GM23248 (cell line): ENCODE measurements around the gene SNAPIN. TPM values are rescaled to one million over a fixed set of nuclear protein-coding genes. Genes with fewer than 3 reads are reported as not detected.
"Not testable (repeated sequence)": the region's sequence is repeated elsewhere in the genome, so short reads cannot be mapped to it uniquely, and the experiment has no call there.

ENCODE experiments used
- DNase-seq: peaks from one replicate; pipeline ENCODE4 v3.0.0-alpha.2; 2015
- H2AFZ ChIP-seq: fragments of 200-600 bp; sonication (generic); 2 replicates; pipeline ENCODE4 v1.6.1; 2016; ENCODE audit warnings: antibody characterized with exemption
- H3F3A ChIP-seq: fragments of 200-600 bp; sonication (generic); 2 replicates; pipeline ENCODE4 v1.6.1; 2016; ENCODE audit warnings: mild to moderate bottlenecking, antibody characterized with exemption, mixed run types; ENCODE audit not compliant: insufficient read depth
- H3K27ac ChIP-seq: fragments of 200-600 bp; sonication (generic); 2 replicates; pipeline ENCODE4 v1.5.1; 2016; ENCODE audit warnings: mild to moderate bottlenecking
- H3K27me3 ChIP-seq: fragments of 200-600 bp; sonication (generic); replicated peaks from 2 replicates; pipeline ENCODE4 v1.6.1; 2016; ENCODE audit warnings: mild to moderate bottlenecking; ENCODE audit not compliant: insufficient read depth
- H3K36me3 ChIP-seq: fragments of 200-600 bp; sonication (generic); 2 replicates; pipeline ENCODE4 v1.6.1; 2016; ENCODE audit warnings: low read depth, mild to moderate bottlenecking
- H3K4me1 ChIP-seq: fragments of 200-600 bp; sonication (generic); 2 replicates; pipeline ENCODE4 v1.6.1; 2016; ENCODE audit warnings: mild to moderate bottlenecking; ENCODE audit not compliant: insufficient read depth
- H3K4me2 ChIP-seq: fragments of 200-600 bp; sonication (generic); one replicate; pipeline ENCODE4 v1.6.1; 2016; ENCODE audit warnings: mild to moderate bottlenecking; ENCODE audit not compliant: unreplicated experiment
- H3K4me3 ChIP-seq: fragments of 200-600 bp; sonication (generic); 2 replicates; pipeline ENCODE4 v1.5.1; 2016; ENCODE audit warnings: mild to moderate bottlenecking
- H3K79me2 ChIP-seq: fragments of 200-600 bp; sonication (generic); 2 replicates; pipeline ENCODE4 v1.6.1; 2016; ENCODE audit warnings: mild to moderate bottlenecking; ENCODE audit not compliant: insufficient read depth
- H3K9ac ChIP-seq: fragments of 200-600 bp; sonication (generic); 2 replicates; pipeline ENCODE4 v1.6.1; 2016; ENCODE audit warnings: mild to moderate bottlenecking
- H3K9me2 ChIP-seq: fragments of 200-600 bp; sonication (generic); 2 replicates; pipeline ENCODE4 v1.6.1; 2016; ENCODE audit warnings: mixed run types, mild to moderate bottlenecking, moderate library complexity; ENCODE audit not compliant: insufficient read depth
- H3K9me3 ChIP-seq: fragments of 200-600 bp; sonication (generic); one replicate; pipeline ENCODE4 v1.6.1; 2017; ENCODE audit warnings: low read depth
- H4K20me1 ChIP-seq: fragments of 200-600 bp; sonication (generic); 2 replicates; pipeline ENCODE4 v1.6.0; 2016; ENCODE audit not compliant: insufficient read depth
- EZH2 ChIP-seq: fragments of 200-600 bp; sonication (generic); IDR thresholded peaks from 2 replicates; pipeline ENCODE4 v1.6.1; 2018; ENCODE audit warnings: antibody characterized with exemption, mild to moderate bottlenecking; ENCODE audit not compliant: insufficient read depth, poor library complexity, severe bottlenecking
- EZH2phosphoT487 ChIP-seq: fragments of 200-600 bp; sonication (generic); IDR thresholded peaks from 2 replicates; pipeline ENCODE4 v1.6.1; 2018; ENCODE audit warnings: antibody characterized with exemption, moderate library complexity, mild to moderate bottlenecking, low read depth; ENCODE audit not compliant: insufficient read depth
- WGBS, 2 experiments: methylation state at CpG; one replicate each; pipeline ENCODE4 v1.1.6; 2015 to 2017; ENCODE audit warnings: low lambda C conversion rate in 2 of 2, low coverage in 1 of 2; ENCODE audit errors: missing lambda C conversion rate in 2 of 2; 5-methylcytosine and 5-hydroxymethylcytosine counted together
- in situ Hi-C: fragments of 300-500 bp; cut with MboI; formaldehyde crosslinking; loops from 2 replicates; pipeline ENCODE4 v1.15.0; 2020
- polyA plus RNA-seq: library from polyadenylated mRNA; unstranded; fragments of >200 nt; fragmentation: Nextera tagmentation; extraction: Ambion mirVana; gene quantifications from 2 replicates; pipeline ENCODE4 v1.2.1, GENCODE V29; 2016
- total RNA-seq: library from RNA; depleted of rRNA; stranded (reverse); fragments of >200 nt; shearing (Covaris generic); gene quantifications from 2 replicates; pipeline ENCODE4 v1.2.3, GENCODE V29; 2014

Gene SNAPIN
- total and polyA plus RNA-seq, 2 experiments from 2014 or later = 70.5 to 82.1 TPM

DNA sequence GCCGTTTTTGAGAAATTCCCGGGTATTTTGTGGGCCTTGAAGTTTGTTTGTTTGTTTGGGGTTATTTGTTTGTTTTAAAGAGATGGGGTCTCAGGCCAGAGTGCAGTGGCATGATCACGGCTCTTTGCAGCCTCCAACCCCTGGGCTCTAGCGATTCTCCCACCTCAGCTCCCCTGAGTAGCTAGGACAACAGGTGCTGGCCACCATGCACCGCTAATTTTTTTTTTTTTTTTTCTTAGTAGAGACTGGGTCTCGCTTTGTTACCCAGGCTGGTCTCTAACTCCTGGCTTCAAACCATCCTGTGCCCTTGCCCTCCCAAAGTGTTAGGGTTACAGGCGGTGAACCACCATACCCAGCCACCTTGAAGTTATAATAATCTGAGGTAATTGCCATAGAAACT is 22.6 kb upstream of the SNAPIN start:
- Histone ChIP-seq H3K4me3 (peak overlapping the region; percentile 100), H3K27me3 (no peaks in the 10 kb centered on the region), H3K4me1 (0 out of 2 replicates have a peak, but pooled peaks cover 9% of the 10 kb centered on the region), H3K27ac (no peak overlapping the region), H3K9ac (0 out of 2 replicates have a peak overlapping the region, but pooled peaks have one; percentile 21), H3K9me3 (no peaks in the 10 kb centered on the region), H3K79me2 (peaks cover 69% of the 10 kb centered on the region), H3F3A (peaks cover 27% of the 10 kb centered on the region; the same call in 1 of the 2 replicates), H4K20me1 (no peaks in the 10 kb centered on the region), H2AFZ (no peak overlapping the region), H3K9me2 (no peaks in the 10 kb centered on the region), H3K4me2 (peak overlapping the region; percentile 92), H3K36me3 (peaks cover 49% of the 10 kb centered on the region)
- in situ Hi-C loops = no loop called here
- 81 to 83% methylated on average over 7 of the region's 7 CpGs for WGBS, 2 experiments
- TF ChIP-seq EZH2phosphoT487 (no peak), EZH2 (no peak)
- DNase-seq = no peak

DNA sequence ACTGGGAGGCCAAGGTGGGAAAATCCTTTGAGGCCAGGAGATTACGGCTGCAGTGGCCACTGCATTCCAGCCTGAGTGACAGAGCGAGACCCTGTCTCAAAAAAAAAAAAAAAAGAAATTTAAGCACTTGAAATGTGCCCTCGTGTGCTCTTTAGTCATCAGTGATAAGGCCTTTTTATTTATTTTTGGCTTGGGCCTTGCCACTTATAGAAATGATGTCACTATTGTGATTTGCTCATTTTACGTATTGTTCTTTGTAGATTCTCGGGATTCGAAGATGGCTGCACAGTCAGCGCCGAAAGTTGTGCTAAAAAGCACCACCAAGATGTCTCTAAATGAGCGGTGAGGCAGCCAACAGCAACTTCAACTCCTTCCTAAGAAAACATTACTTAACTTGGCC is 22.2 kb upstream of the SNAPIN start:
- no peaks in the 10 kb centered on the region for H4K20me1 ChIP-seq
- TF ChIP-seq EZH2 (no peak), EZH2phosphoT487 (no peak)
- H3K4me1 ChIP-seq = 0 out of 2 replicates have a peak, but pooled peaks cover 8% of the 10 kb centered on the region
- H3K4me2 ChIP-seq = no peak overlapping the region
- peaks cover 22% of the 10 kb centered on the region; the same call in 1 of the 2 replicates for H3F3A ChIP-seq
- peaks cover 54% of the 10 kb centered on the region for H3K36me3 ChIP-seq
- no peaks in the 10 kb centered on the region for H3K9me3 ChIP-seq
- DNase-seq = no peak
- no peaks in the 10 kb centered on the region for H3K27me3 ChIP-seq
- H3K79me2 ChIP-seq = peaks cover 73% of the 10 kb centered on the region
- H3K27ac ChIP-seq = no peak overlapping the region
- no peaks in the 10 kb centered on the region for H3K9me2 ChIP-seq
- WGBS, 2 experiments = 96 to 98% methylated on average over 9 of the region's 9 CpGs
- no peak overlapping the region for H3K9ac ChIP-seq
- no peak overlapping the region for H2AFZ ChIP-seq
- in situ Hi-C loops = no loop called here
- H3K4me3 ChIP-seq = 0 out of 2 replicates have a peak overlapping the region, but pooled peaks have one; percentile 100

DNA sequence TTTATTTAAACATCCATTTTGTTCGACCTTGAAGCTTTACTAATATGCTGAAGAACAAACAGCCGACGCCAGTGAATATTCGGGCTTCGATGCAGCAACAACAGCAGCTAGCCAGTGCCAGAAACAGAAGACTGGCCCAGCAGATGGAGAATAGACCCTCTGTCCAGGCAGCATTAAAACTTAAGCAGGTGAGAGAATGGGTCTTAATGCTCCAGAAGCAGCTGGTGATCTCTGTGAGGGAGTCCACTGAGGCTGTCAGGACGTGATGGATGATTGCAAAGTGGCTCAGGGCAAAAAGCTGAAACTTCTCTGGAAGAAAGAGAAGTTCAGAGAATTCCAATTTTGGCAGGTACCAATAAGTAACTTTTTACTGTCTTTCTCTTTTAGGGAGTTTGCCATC is 20.2 kb upstream of the SNAPIN start:
- no peak overlapping the region for H3K27ac ChIP-seq
- TF ChIP-seq EZH2 (no peak), EZH2phosphoT487 (no peak)
- no peak for DNase-seq
- H3K79me2 ChIP-seq = peaks cover 91% of the 10 kb centered on the region
- peaks cover 24% of the 10 kb centered on the region for H3F3A ChIP-seq
- H3K4me3 ChIP-seq = no peak overlapping the region
- no peaks in the 10 kb centered on the region for H4K20me1 ChIP-seq
- in situ Hi-C loops = no loop called here
- no peak overlapping the region for H3K9ac ChIP-seq
- H3K4me2 ChIP-seq = no peak overlapping the region
- H3K9me3 ChIP-seq = no peaks in the 10 kb centered on the region
- 90 to 93% methylated on average over 6 of the region's 6 CpGs for WGBS, 2 experiments
- peaks cover 73% of the 10 kb centered on the region for H3K36me3 ChIP-seq
- H3K9me2 ChIP-seq = no peaks in the 10 kb centered on the region
- H3K4me1 ChIP-seq = 0 out of 2 replicates have a peak, but pooled peaks cover 8% of the 10 kb centered on the region
- no peaks in the 10 kb centered on the region for H3K27me3 ChIP-seq
- no peak overlapping the region for H2AFZ ChIP-seq

DNA sequence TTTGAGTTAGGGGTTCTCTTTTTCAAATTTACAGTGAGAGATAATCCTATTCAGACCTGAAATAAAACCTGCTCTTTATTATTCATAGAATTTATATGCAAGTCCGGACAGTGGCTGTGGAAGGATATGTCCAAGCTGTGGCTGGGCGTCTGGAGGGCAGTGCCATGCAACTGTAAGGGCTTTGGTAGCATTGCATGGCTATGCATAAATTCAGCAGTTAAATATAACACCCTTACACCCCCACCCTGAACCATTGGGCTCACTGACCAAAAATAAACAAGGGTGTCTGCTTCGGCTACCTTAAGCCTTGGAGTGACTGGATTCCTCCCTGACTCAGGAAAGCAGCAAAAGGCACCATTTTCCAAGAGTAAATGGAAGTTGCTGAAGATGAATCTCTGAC is 19.2 kb upstream of the SNAPIN start:
- H3F3A ChIP-seq = peaks cover 33% of the 10 kb centered on the region
- DNase-seq = no peak
- 0 out of 2 replicates have a peak, but pooled peaks cover 8% of the 10 kb centered on the region for H3K4me1 ChIP-seq
- H3K27me3 ChIP-seq = no peaks in the 10 kb centered on the region
- no peaks in the 10 kb centered on the region for H4K20me1 ChIP-seq
- H3K4me3 ChIP-seq = no peak overlapping the region
- H3K36me3 ChIP-seq = peaks cover 83% of the 10 kb centered on the region
- H3K9me3 ChIP-seq = no peaks in the 10 kb centered on the region
- no peaks in the 10 kb centered on the region for H3K9me2 ChIP-seq
- H2AFZ ChIP-seq = no peak overlapping the region
- no peak overlapping the region for H3K27ac ChIP-seq
- no peak overlapping the region for H3K4me2 ChIP-seq
- H3K9ac ChIP-seq = no peak overlapping the region
- WGBS, 2 experiments = 77 to 82% methylated on average over 3 of the region's 3 CpGs
- no peak for TF ChIP-seq EZH2phosphoT487
- in situ Hi-C loops = no loop called here
- peaks cover 94% of the 10 kb centered on the region for H3K79me2 ChIP-seq

DNA sequence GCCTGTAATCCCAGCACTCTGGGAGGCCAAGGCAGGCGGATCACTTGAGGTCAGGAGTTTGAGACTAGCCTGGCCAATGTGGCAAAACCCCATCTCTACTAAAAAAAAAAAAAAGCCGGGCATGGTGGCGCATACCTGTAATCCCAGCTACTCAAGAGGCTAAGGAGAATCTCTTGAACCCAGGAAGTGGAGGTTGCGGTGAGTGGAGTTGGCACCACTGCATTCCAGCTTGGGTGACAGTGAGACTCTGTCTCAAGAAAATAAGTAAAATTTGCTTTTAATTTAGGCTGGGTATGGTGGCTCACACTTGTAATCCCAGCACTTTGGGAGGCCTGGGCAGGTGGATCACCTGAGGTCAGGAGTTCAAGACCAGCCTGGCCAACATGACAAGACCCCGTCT is 18.3 kb upstream of the SNAPIN start:
- H3K27me3 ChIP-seq, H3K27ac ChIP-seq, H3K4me1 ChIP-seq, H3K9me3 ChIP-seq, H3K4me3 ChIP-seq, H4K20me1 ChIP-seq, H3K4me2 ChIP-seq, H3K9me2 ChIP-seq, DNase-seq, H2AFZ ChIP-seq, H3K9ac ChIP-seq, in situ Hi-C loops: not testable (repeated sequence)
- Histone ChIP-seq H3K36me3 (peaks cover 93% of the 10 kb centered on the region), H3K79me2 (peaks cover 87% of the 10 kb centered on the region), H3F3A (peaks cover 43% of the 10 kb centered on the region)
- 92 to 97% methylated on average over 5 of the region's 5 CpGs for WGBS, 2 experiments
